Activated CD8-positive, alpha-beta memory T cell treated with anti-CD3 and anti-CD28 coated beads, Interleukin-2, amount 10 ng/mL, durations not matched to agents 7 days and 5 days (primary cell): ENCODE results near the gene FOXO3. TPM values are rescaled to one million over a fixed set of nuclear protein-coding genes. Genes with fewer than 3 reads are reported as not detected.
"Not testable (repeated sequence)": the region's sequence is repeated elsewhere in the genome, so short reads cannot be mapped to it uniquely, and the experiment has no call there.

Source experiments
- ATAC-seq: fragments of 150-1000 bp; cut with Tn5 transposase; one replicate; pipeline ENCODE4 v1.10.0; 2021; ENCODE audit warnings: moderate library complexity
- CTCF ChIA-PET: fragments of 350-600 bp; sonication (Branson Sonifier 250); formaldehyde crosslinking; loops from one replicate; lab custom pipeline; 2021; ENCODE audit warnings: antibody characterized with exemption; lab: Charles Lee
- DNase-seq: peaks from one replicate; pipeline ENCODE4 v3.0.0-alpha.2; 2020
- H3K27ac Mint-ChIP-seq: one replicate; pipeline ENCODE4 v1.8.0; 2021; ENCODE audit warnings: mild to moderate bottlenecking, mixed read lengths
- H3K27me3 Mint-ChIP-seq: one replicate; pipeline ENCODE4 v1.8.0; 2021; ENCODE audit warnings: mixed read lengths
- H3K36me3 Mint-ChIP-seq: one replicate; pipeline ENCODE4 v1.8.0; 2021; ENCODE audit warnings: mild to moderate bottlenecking, mixed read lengths
- H3K4me1 Mint-ChIP-seq: one replicate; pipeline ENCODE4 v1.8.0; 2021; ENCODE audit warnings: mixed read lengths
- H3K4me3 Mint-ChIP-seq: one replicate; pipeline ENCODE4 v1.8.0; 2021; ENCODE audit warnings: mild to moderate bottlenecking, moderate library complexity, mixed read lengths
- H3K9me3 Mint-ChIP-seq: one replicate; pipeline ENCODE4 v1.8.0; 2022; ENCODE audit warnings: low read depth, mixed read lengths
- total RNA-seq, 2 experiments: library from RNA; stranded (reverse); gene quantifications; one replicate each; pipeline ENCODE4 v1.2.3, GENCODE V29; 2021

The FOXO3 gene
- total RNA-seq, 2 experiments from 2014 or later = 13.4 to 14.7 TPM

- peaks cover 19% of the 10 kb centered on the region for H3K27me3 Mint-ChIP-seq
- H3K4me1 Mint-ChIP-seq = peaks cover 34% of the 10 kb centered on the region
- H3K9me3 Mint-ChIP-seq = no peaks in the 10 kb centered on the region
- ATAC-seq = peak; percentile 67
- CTCF ChIA-PET = interaction anchor here (0.9 to 2.5 kb wide), 9 partner anchors 13 to 514 kb away, joined by 3 to 9 read pairs (median 5); no protein-coding TSS in a partner anchor
- peak overlapping the region; percentile 95 for H3K27ac Mint-ChIP-seq
- peaks cover 16% of the 10 kb centered on the region for H3K36me3 Mint-ChIP-seq
- H3K4me3 Mint-ChIP-seq = peak overlapping the region; percentile 91
- DNase-seq = peak; percentile 88
Observed at GRCh38 chr6:108559097-108559883, 1.4 kb upstream of the FOXO3 start.

- CTCF ChIA-PET = interaction anchor here (0.9 to 1.9 kb wide), 4 partner anchors 14 to 333 kb away, joined by 3 to 6 read pairs (median 3); no protein-coding TSS in a partner anchor
- ATAC-seq (peak; percentile 5), DNase-seq (peak; percentile 59)
- H3K4me3 Mint-ChIP-seq = peak overlapping the region; percentile 91
- H3K4me1 Mint-ChIP-seq = peaks cover 41% of the 10 kb centered on the region
- H3K27me3 Mint-ChIP-seq = peaks cover 19% of the 10 kb centered on the region
- H3K9me3 Mint-ChIP-seq = no peaks in the 10 kb centered on the region
- H3K36me3 Mint-ChIP-seq = peaks cover 16% of the 10 kb centered on the region
- peak overlapping the region; percentile 77 for H3K27ac Mint-ChIP-seq
Observed at GRCh38 chr6:108559884-108560462, 744 bp upstream of the FOXO3 start.

DNA sequence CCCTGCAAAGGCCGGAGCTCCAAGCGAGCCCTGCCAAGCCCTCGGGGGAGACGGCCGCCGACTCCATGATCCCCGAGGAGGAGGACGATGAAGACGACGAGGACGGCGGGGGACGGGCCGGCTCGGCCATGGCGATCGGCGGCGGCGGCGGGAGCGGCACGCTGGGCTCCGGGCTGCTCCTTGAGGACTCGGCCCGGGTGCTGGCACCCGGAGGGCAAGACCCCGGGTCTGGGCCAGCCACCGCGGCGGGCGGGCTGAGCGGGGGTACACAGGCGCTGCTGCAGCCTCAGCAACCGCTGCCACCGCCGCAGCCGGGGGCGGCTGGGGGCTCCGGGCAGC, 561 bp downstream of the FOXO3 start:
- H3K9me3 Mint-ChIP-seq, ATAC-seq, CTCF ChIA-PET, H3K27ac Mint-ChIP-seq, H3K4me3 Mint-ChIP-seq, DNase-seq: not testable (repeated sequence)
- peaks cover 17% of the 10 kb centered on the region for H3K36me3 Mint-ChIP-seq
- H3K4me1 Mint-ChIP-seq = peaks cover 54% of the 10 kb centered on the region
- H3K27me3 Mint-ChIP-seq = peaks cover 11% of the 10 kb centered on the region

- DNase-seq (no peak), ATAC-seq (no peak)
- peaks cover 21% of the 10 kb centered on the region for H3K36me3 Mint-ChIP-seq
- CTCF ChIA-PET = no interaction called here
- H3K27ac Mint-ChIP-seq = no peak overlapping the region
- no peaks in the 10 kb centered on the region for H3K9me3 Mint-ChIP-seq
- H3K4me1 Mint-ChIP-seq = peaks cover 53% of the 10 kb centered on the region
- H3K27me3 Mint-ChIP-seq = peaks cover 5% of the 10 kb centered on the region
- peak overlapping the region; percentile 47 for H3K4me3 Mint-ChIP-seq
Observed at GRCh38 chr6:108561742-108562502, 1.2 kb downstream of the FOXO3 start.

DNA sequence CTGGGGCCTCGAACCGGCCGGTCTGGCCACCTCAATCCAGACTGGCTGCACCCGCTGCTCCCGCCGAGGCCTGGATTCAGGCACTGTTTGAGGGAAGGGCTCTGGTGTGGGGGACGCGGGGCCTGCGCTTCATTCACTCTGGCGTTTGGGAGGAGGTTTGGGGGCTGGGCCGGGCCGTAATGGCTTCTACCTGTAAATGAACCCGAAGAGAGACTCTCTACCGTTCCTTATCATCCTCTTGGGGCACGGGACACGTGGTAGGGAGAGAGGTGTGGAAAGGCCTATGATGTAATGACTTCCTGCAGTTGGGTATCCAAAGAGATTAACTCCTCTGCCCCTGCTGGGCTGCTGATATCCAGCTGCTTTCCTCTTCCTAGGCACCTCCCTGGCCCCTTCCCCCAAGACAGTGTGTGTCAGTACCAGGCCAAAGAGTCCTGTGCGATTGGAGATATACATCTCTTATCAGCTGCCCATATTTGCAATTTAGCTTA, 1.8 kb downstream of the FOXO3 start:
- H3K4me3 Mint-ChIP-seq = peak overlapping the region; percentile 47
- no peak overlapping the region for H3K27ac Mint-ChIP-seq
- ATAC-seq = no peak
- DNase-seq = no peak
- CTCF ChIA-PET = no interaction called here
- peaks cover 24% of the 10 kb centered on the region for H3K36me3 Mint-ChIP-seq
- peaks cover 49% of the 10 kb centered on the region for H3K4me1 Mint-ChIP-seq
- peaks cover 2% of the 10 kb centered on the region for H3K27me3 Mint-ChIP-seq
- H3K9me3 Mint-ChIP-seq = no peaks in the 10 kb centered on the region

DNA sequence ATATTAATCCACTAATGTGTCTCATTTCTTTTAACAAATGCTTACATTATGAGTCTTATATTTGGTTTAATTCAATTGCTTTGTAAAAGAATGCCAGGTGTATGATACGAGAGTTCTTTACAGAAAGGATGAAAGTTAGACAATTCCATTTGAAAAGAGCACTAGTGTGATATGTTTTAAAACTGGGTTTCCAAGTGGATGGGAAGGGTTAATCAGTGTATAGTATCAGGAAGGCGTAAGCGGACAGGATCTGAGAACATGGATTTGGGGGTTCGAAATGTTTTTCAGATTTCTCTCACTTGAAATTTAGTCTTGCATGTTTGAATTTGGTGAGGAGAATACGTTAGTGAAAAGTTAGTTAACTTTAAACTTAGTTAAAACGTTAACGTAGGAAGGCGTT, 2.6 kb downstream of the FOXO3 start:
- no peak overlapping the region for H3K4me3 Mint-ChIP-seq

GRCh38 chr6:108564178-108564577, 3.5 kb downstream of the FOXO3 start:
- CTCF ChIA-PET = interaction anchor here (0.6 to 1.1 kb wide), 2 partner anchors 327 to 509 kb away, joined by 3 read pairs; no protein-coding TSS in a partner anchor
- ATAC-seq (no peak), DNase-seq (no peak)
- H3K4me3 Mint-ChIP-seq = peak overlapping the region; percentile 4
- peaks cover 2% of the 10 kb centered on the region for H3K27me3 Mint-ChIP-seq
- H3K9me3 Mint-ChIP-seq = no peaks in the 10 kb centered on the region
- H3K27ac Mint-ChIP-seq = peak overlapping the region; percentile 66
- H3K4me1 Mint-ChIP-seq = peaks cover 61% of the 10 kb centered on the region
- H3K36me3 Mint-ChIP-seq = peaks cover 32% of the 10 kb centered on the region

More for the DNA sequence above, 2.6 kb downstream of the FOXO3 start:
- DNase-seq (no peak), ATAC-seq (no peak)
- H3K9me3 Mint-ChIP-seq = no peaks in the 10 kb centered on the region
- peaks cover 2% of the 10 kb centered on the region for H3K27me3 Mint-ChIP-seq
- H3K36me3 Mint-ChIP-seq = peaks cover 28% of the 10 kb centered on the region
- peaks cover 53% of the 10 kb centered on the region for H3K4me1 Mint-ChIP-seq
- no peak overlapping the region for H3K27ac Mint-ChIP-seq
- CTCF ChIA-PET = no interaction called here

GRCh38 chr6:108565091-108565766, 4.5 kb downstream of the FOXO3 start:
- peaks cover 61% of the 10 kb centered on the region for H3K4me1 Mint-ChIP-seq
- H3K9me3 Mint-ChIP-seq = no peaks in the 10 kb centered on the region
- DNase-seq (no peak), ATAC-seq (peak; percentile 55)
- H3K4me3 Mint-ChIP-seq = peak overlapping the region; percentile 47
- peak overlapping the region; percentile 66 for H3K27ac Mint-ChIP-seq
- CTCF ChIA-PET = interaction anchor here (0.6 kb wide), 1 partner anchor 9 kb away, joined by 3 read pairs; no protein-coding TSS in a partner anchor
- H3K36me3 Mint-ChIP-seq = peaks cover 36% of the 10 kb centered on the region
- H3K27me3 Mint-ChIP-seq = peaks cover 2% of the 10 kb centered on the region

DNA sequence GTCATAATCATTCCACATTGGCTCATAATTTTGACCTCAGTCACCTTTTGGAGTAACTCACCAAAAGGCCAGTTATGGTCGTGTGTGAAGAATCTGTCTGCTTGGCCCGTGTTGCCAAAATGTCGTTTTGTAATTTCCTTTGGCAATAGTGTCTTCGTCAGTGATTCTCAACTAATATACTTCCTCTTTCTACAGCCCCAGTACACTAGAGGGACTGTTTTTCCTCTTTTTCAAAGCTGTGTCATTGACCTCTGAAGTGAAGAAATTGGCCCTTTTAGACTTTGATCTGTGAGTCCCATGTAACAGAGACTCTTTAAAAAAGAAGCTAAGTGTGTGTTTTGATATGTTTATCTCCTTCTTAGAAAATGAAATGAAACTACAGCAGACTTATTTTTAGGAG, 5.2 kb downstream of the FOXO3 start:
- ATAC-seq = no peak
- no peak for DNase-seq
- Mint-ChIP-seq H3K36me3 (peaks cover 37% of the 10 kb centered on the region), H3K4me3 (peak overlapping the region; percentile 3), H3K9me3 (no peaks in the 10 kb centered on the region), H3K27ac (peak overlapping the region; percentile 66), H3K27me3 (peaks cover 2% of the 10 kb centered on the region), H3K4me1 (peaks cover 61% of the 10 kb centered on the region)
- CTCF ChIA-PET = no interaction called here

DNA sequence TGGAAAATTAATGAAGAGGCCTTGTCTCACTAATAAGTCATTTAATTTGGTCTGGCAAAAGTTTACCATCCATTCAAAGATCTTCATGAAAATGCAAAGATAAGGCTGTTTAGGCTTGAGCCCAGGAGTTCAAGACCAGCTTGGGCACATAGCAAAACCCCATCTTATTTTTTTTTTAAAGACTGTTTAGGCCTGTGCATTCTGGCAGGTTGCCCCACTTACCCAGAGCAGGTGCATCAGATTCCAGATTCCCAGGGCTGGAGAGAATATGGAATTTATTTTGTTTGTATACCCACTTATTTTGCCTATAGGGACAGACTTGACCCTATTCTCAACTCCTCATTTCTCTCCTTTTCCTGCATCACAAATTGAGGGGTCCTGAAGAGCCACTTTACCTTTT, 5.7 kb downstream of the FOXO3 start:
- no peak overlapping the region for H3K4me3 Mint-ChIP-seq
- peaks cover 42% of the 10 kb centered on the region for H3K36me3 Mint-ChIP-seq
- DNase-seq (no peak), ATAC-seq (no peak)
- peaks cover 61% of the 10 kb centered on the region for H3K4me1 Mint-ChIP-seq
- H3K27ac Mint-ChIP-seq = peak overlapping the region; percentile 66
- no peaks in the 10 kb centered on the region for H3K9me3 Mint-ChIP-seq
- peaks cover 2% of the 10 kb centered on the region for H3K27me3 Mint-ChIP-seq
- CTCF ChIA-PET = interaction anchor here (1.1 kb wide), 1 partner anchor 26 kb away, joined by 5 read pairs; no protein-coding TSS in a partner anchor

DNA sequence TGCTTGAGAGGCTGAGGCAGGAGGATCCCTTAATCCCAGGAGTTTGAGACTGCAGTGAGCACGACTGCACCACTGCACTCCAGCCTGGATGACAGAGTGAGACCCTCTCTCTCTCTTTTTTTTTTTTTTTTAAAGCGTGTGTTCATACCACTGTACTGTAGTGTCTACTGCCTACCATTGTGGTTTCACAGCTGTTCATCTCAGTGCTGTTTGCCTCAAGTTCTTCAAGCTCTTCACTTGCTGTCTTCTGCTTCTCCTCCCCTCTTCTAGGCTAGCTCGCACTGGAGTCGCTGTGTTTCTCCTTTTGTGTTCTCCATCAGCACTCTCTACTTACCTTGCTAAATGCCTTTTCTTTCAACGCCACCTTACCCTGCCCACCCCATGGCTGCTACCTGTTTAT, 7.4 kb downstream of the FOXO3 start:
- no peaks in the 10 kb centered on the region for H3K9me3 Mint-ChIP-seq
- CTCF ChIA-PET = interaction anchor here (1.2 kb wide), 1 partner anchor 268 kb away, joined by 4 read pairs; no protein-coding TSS in a partner anchor
- ATAC-seq (no peak), DNase-seq (no peak)
- no peak overlapping the region for H3K4me3 Mint-ChIP-seq
- peaks cover 35% of the 10 kb centered on the region for H3K36me3 Mint-ChIP-seq
- H3K4me1 Mint-ChIP-seq = peaks cover 48% of the 10 kb centered on the region
- no peaks in the 10 kb centered on the region for H3K27me3 Mint-ChIP-seq
- H3K27ac Mint-ChIP-seq = no peak overlapping the region

DNA sequence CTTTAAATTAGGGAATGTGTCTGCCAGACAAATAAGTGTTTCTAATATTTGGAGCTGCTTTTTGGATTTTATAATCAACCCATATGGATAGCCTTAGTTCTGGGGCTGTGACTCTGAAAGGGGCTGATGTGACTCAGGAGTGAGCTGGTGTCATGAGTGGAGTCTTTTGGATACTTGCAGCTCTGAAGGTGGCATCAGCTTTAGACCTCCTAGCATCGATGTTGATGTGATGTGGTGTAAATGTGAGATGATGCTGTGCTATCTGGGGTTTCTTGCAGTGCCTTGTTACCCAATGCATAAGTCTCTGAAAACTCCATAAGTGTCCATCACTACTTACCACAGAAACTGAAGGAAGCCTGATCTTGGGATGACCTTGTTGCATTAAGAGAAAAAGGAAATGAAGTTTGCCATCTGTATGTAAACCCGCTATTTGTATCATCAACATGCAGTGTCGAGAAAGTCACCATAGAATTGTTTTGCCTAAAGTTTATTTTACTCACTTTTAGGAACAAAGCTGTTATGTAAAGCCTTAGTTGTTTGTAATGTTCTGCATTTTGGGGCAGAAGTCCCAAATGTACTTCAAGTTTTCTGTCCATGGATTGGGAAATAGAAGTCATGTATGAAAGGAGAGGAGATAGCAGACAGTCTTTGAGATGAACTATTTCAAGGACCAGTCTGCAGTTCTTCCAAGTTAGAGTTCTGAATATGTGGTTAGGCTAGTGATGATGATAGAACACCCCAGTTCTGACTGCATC, 8.0 kb downstream of the FOXO3 start:
- no peaks in the 10 kb centered on the region for H3K27me3 Mint-ChIP-seq
- DNase-seq (no peak), ATAC-seq (no peak)
- no peak overlapping the region for H3K4me3 Mint-ChIP-seq
- H3K4me1 Mint-ChIP-seq = peaks cover 45% of the 10 kb centered on the region
- no peaks in the 10 kb centered on the region for H3K9me3 Mint-ChIP-seq
- no peak overlapping the region for H3K27ac Mint-ChIP-seq
- H3K36me3 Mint-ChIP-seq = peaks cover 35% of the 10 kb centered on the region
- CTCF ChIA-PET = interaction anchor here (1.2 kb wide), 1 partner anchor 267 kb away, joined by 4 read pairs; no protein-coding TSS in a partner anchor
